K562 (cell line): ENCODE results near the gene ST6GALNAC1. TPM values are rescaled to one million over a fixed set of nuclear protein-coding genes. Genes with fewer than 3 reads are reported as not detected.

ENCODE experiments used
- ARID1B ChIP-seq: fragments of 450-650 bp; IDR thresholded peaks from 2 replicates; pipeline ENCODE4 v1.6.1; 2016; ENCODE audit warnings: antibody characterized with exemption, mild to moderate bottlenecking, inconsistent platforms
- BCL6 ChIP-seq: fragments of 250-450 bp; sonication (Bioruptor Pico); IDR thresholded peaks from 2 replicates; pipeline ENCODE4 v1.4.0; 2020
- BCOR ChIP-seq: fragments of 450-650 bp; IDR thresholded peaks from 2 replicates; pipeline ENCODE4 v1.6.1; 2016
- COPS2 ChIP-seq: fragments of 450-650 bp; conservative IDR thresholded peaks from 2 replicates; pipeline ENCODE4 v1.6.1; 2016; ENCODE audit warnings: mild to moderate bottlenecking, moderate library complexity
- CREBBP ChIP-seq: IDR thresholded peaks from one replicate; pipeline ENCODE4 v1.6.1; 2012; ENCODE audit warnings: low read depth, mild to moderate bottlenecking, control low read depth, inconsistent platforms, low read length
- EGR1 ChIP-seq: fragments of 450-650 bp; conservative IDR thresholded peaks from 2 replicates; pipeline ENCODE4 v1.6.1; 2017; ENCODE audit warnings: mild to moderate bottlenecking
- EP300 ChIP-seq: IDR thresholded peaks from 2 replicates; pipeline ENCODE4 v1.6.1; 2012; ENCODE audit warnings: low read length, improper control_type of control experiment
- ETV6 ChIP-seq, 3 experiments: fragments of 150-350 bp in 1 of 3; sonication (generic) in 1 of 3; formaldehyde crosslinking in 1 of 3; IDR thresholded peaks; 2 replicates each; pipeline versions ENCODE4 v1.6.1 to v1.8.0; 2014 to 2022; ENCODE audit warnings: borderline replicate concordance in 2 of 3, low read depth in 2 of 3, antibody characterized with exemption in 1 of 3, low read length in 1 of 3, mild to moderate bottlenecking in 1 of 3, missing genetic modification reagents in 1 of 3
- FOXA3 ChIP-seq, 2 experiments: fragments of 450-650 bp in 1 of 2; sonication (generic) in 1 of 2; formaldehyde crosslinking; IDR thresholded peaks in 1 of 2; conservative IDR thresholded peaks in 1 of 2; 2 replicates each; pipeline versions ENCODE4 v1.4.0 to v1.8.0; 2020 to 2022; ENCODE audit warnings: mild to moderate bottlenecking in 2 of 2, missing genetic modification reagents in 1 of 2
- GATA2 ChIP-seq: sonication (generic); formaldehyde crosslinking; IDR thresholded peaks from 2 replicates; pipeline ENCODE4 v1.4.0; 2020; ENCODE audit warnings: mild to moderate bottlenecking, missing genetic modification reagents
- HEY1 ChIP-seq: fragments of 250-450 bp; sonication (Bioruptor Pico); IDR thresholded peaks from 2 replicates; pipeline ENCODE4 v1.5.0; 2020; ENCODE audit warnings: mild to moderate bottlenecking, moderate library complexity, borderline replicate concordance
- MEIS2 ChIP-seq: fragments of 450-650 bp; IDR thresholded peaks from 2 replicates; pipeline ENCODE4 v1.6.1; 2014; ENCODE audit warnings: mild to moderate bottlenecking; ENCODE audit not compliant: partially characterized antibody
- NFATC3 ChIP-seq: fragments of 450-650 bp; IDR thresholded peaks from 2 replicates; pipeline ENCODE4 v1.6.1; 2017; ENCODE audit warnings: mild to moderate bottlenecking
- NFE2L1 ChIP-seq: fragments of 450-650 bp; IDR thresholded peaks from 2 replicates; pipeline ENCODE4 v1.6.1; 2016; ENCODE audit warnings: missing genetic modification characterization, low read depth, mild to moderate bottlenecking, missing compliant biosample characterization, moderate library complexity, borderline replicate concordance
- POLR2A ChIP-seq: fragments of 450-650 bp; conservative IDR thresholded peaks from 2 replicates; pipeline ENCODE4 v1.6.1; 2016
- PRMT5 ChIP-seq: sonication (generic); formaldehyde crosslinking; IDR thresholded peaks from 2 replicates; pipeline ENCODE4 v1.5.0; 2020; ENCODE audit warnings: missing genetic modification reagents
- PTTG1 ChIP-seq: fragments of 450-650 bp; IDR thresholded peaks from 2 replicates; pipeline ENCODE4 v1.6.1; 2016; ENCODE audit warnings: low read depth, mild to moderate bottlenecking, missing genetic modification characterization, missing compliant biosample characterization
- RB1 ChIP-seq: fragments of 450-650 bp; IDR thresholded peaks from 2 replicates; pipeline ENCODE4 v1.6.1; 2017; ENCODE audit warnings: low read depth, mild to moderate bottlenecking
- SMAD4 ChIP-seq: fragments of 250-450 bp; sonication (Bioruptor Pico); conservative IDR thresholded peaks from 2 replicates; pipeline ENCODE4 v1.8.0; 2021; ENCODE audit warnings: inconsistent platforms, mild to moderate bottlenecking, moderate library complexity
- SREBF1 ChIP-seq: fragments of 150-350 bp; IDR thresholded peaks from 2 replicates; pipeline ENCODE4 v1.6.1; 2014; ENCODE audit warnings: antibody characterized with exemption, low read depth, low read length, borderline replicate concordance
- THAP12 ChIP-seq: fragments of 250-450 bp; sonication (Bioruptor Pico); IDR thresholded peaks from 2 replicates; pipeline ENCODE4 v1.9.0; 2021; ENCODE audit warnings: mild to moderate bottlenecking, inconsistent platforms
- U2AF1 ChIP-seq: fragments of 200-400 bp; formaldehyde crosslinking; optimal IDR thresholded peaks from 2 replicates; pipeline ENCODE3; 2017; ENCODE audit warnings: mild to moderate bottlenecking, low read depth, low read length, moderate library complexity
- ZNF445 ChIP-seq: fragments of 250-450 bp; sonication (Bioruptor Pico); IDR thresholded peaks from 2 replicates; pipeline ENCODE4 v1.4.0; 2020; ENCODE audit warnings: low read depth, mild to moderate bottlenecking, moderate library complexity
- ZNF551 ChIP-seq: fragments of 250-450 bp; sonication (Bioruptor Pico); IDR thresholded peaks from 2 replicates; pipeline ENCODE4 v1.5.0; 2021; ENCODE audit warnings: mild to moderate bottlenecking, moderate library complexity
- ZNF696 ChIP-seq: fragments of 250-450 bp; sonication (Bioruptor Pico); conservative IDR thresholded peaks from 2 replicates; pipeline ENCODE4 v1.4.0; 2020; ENCODE audit warnings: mild to moderate bottlenecking, moderate library complexity
- ZNF780A ChIP-seq: fragments of 250-450 bp; sonication (Bioruptor Pico); IDR thresholded peaks from 2 replicates; pipeline ENCODE4 v1.5.0; 2021; ENCODE audit warnings: mild to moderate bottlenecking
- ZZZ3 ChIP-seq: fragments of 450-650 bp; IDR thresholded peaks from 2 replicates; pipeline ENCODE4 v1.6.1; 2016; ENCODE audit warnings: antibody characterized with exemption, mild to moderate bottlenecking, moderate library complexity
- polyA plus RNA-seq, 8 experiments: library from polyadenylated mRNA; depleted of rRNA in 4 of 8; stranded (reverse) in 5 of 8; unstranded in 3 of 8; fragments of >200 nt; fragmentation: Nextera tagmentation in 2 of 8; fragmentation: Illumina TruSeq in 1 of 8; extraction: Ambion mirVana in 2 of 8; extraction: Trizol in 1 of 8; gene quantifications; 2 replicates each; pipeline versions ENCODE4 v1.2.1 to v1.2.3, GENCODE V29; 2011 to 2014; ENCODE audit warnings: inconsistent platforms in 1 of 8, missing spikeins in 1 of 8
- total RNA-seq, 7 experiments: library from RNA; depleted of rRNA in 6 of 7; stranded (reverse); fragments of >200 nt in 6 of 7; fragmentation: Illumina TruSeq in 2 of 7; extraction: Trizol in 2 of 7; gene quantifications; 2 replicates each; pipeline versions ENCODE4 v1.2.1 to v1.2.3, GENCODE V29; 2011 to 2021; ENCODE audit warnings: low replicate concordance in 1 of 7

The ST6GALNAC1 gene
- total and polyA plus RNA-seq, 9 of the 15 experiments (the other 6 are each of a cell fraction or from before 2014, with no cell fraction given), result 20.6 to 68.4 (median 50.5) TPM

- TF ChIP-seq SMAD4 (CRISPR knock-in tag) (peak; percentile 53; the same call in 1 of the 2 replicates), HEY1 (CRISPR knock-in tag) (no peak), ZNF696 (CRISPR knock-in tag) (no peak), POLR2A (peak; percentile 91), U2AF1 (no peak), ZNF445 (CRISPR knock-in tag) (no peak), PRMT5 (CRISPR knock-in tag) (no peak), FOXA3 (CRISPR knock-in tag; conservative IDR thresholded peaks at IDR 0.05 in 1 of 2, IDR thresholded peaks at IDR 0.05 in 1 of 2) (peak; percentile 37 to 81; a peak in 2 of 4 replicates), BCOR (no peak), ZZZ3 (no peak), CREBBP (no peak), MEIS2 (peak; percentile 38), ZNF780A (no peak), EGR1 (no peak), RB1 (peak; percentile 35; the same call in 1 of the 2 replicates), BCL6 (no peak), PTTG1 (tag) (no peak), NFE2L1 (tag) (no peak), EP300 (peak; percentile 61), ARID1B (peak; percentile 69; the same call in 1 of the 2 replicates), COPS2 (no peak), THAP12 (CRISPR knock-in tag) (peak; percentile 91), ETV6 (IDR thresholded peaks at IDR 0.05; ENCODE audit: borderline replicate concordance in 1 of 2, low read depth in 2 of 2, low read length in 1 of 2) (peak in 1 of 2 experiments; percentile 44; a peak in 1 of 4 replicates), ETV6 (CRISPR knock-in tag; IDR thresholded peaks at IDR 0.05; ENCODE audit: borderline replicate concordance) (no peak), GATA2 (CRISPR knock-in tag) (no peak), SREBF1 (no peak), NFATC3 (no peak), ZNF551 (CRISPR knock-in tag) (no peak)
Observed at GRCh38 chr17:76643553-76644148, at the start of gene ST6GALNAC1 (continued).
